Stomach (tissue), 9 donors: ENCODE measurements around the gene PPP1R9A. TPM values are rescaled to one million over a fixed set of nuclear protein-coding genes. Genes with fewer than 3 reads are reported as not detected.

Experiments
- DNase-seq, 2 donors: peaks; one replicate each; pipeline versions ENCODE4 v3.0.0 to v3.0.0-alpha.2; 2013 to 2019
- H3K27ac ChIP-seq, 5 donors: fragments of 200-600 bp in 4 of 5; sonication (generic) in 4 of 5; one replicate each; pipeline ENCODE4 v1.5.1; 2013 to 2019; ENCODE audit warnings: mild to moderate bottlenecking in 1 of 5, moderate library complexity in 1 of 5
- H3K27me3 ChIP-seq, 3 donors: fragments of 200-600 bp; sonication (generic); one replicate each; pipeline ENCODE4 v1.5.1; 2017 to 2019; ENCODE audit warnings: mixed run types in 1 of 3
- H3K36me3 ChIP-seq, 4 donors: fragments of 200-600 bp; sonication (generic); 1 replicate in 3 of 4; 2 replicates in 1 of 4; pipeline ENCODE4 v1.5.1; 2016 to 2019
- H3K4me1 ChIP-seq, 4 donors: fragments of 200-600 bp; sonication (generic); one replicate each; pipeline ENCODE4 v1.5.1; 2016 to 2019
- H3K4me3 ChIP-seq, 4 donors: fragments of 200-600 bp; sonication (generic) in 3 of 4; one replicate each; pipeline ENCODE4 v1.5.1; 2016 to 2019; ENCODE audit warnings: mild to moderate bottlenecking in 1 of 4
- H3K9me3 ChIP-seq, 4 donors: fragments of 200-600 bp; sonication (generic); one replicate each; pipeline ENCODE4 v1.5.1; 2016 to 2019
- EP300 ChIP-seq: sonication (generic); formaldehyde crosslinking; IDR thresholded peaks from one replicate; pipeline ENCODE4 v1.6.1; 2017; ENCODE audit warnings: antibody characterized with exemption
- POLR2A ChIP-seq, 4 donors: fragments of 450-650 bp; IDR thresholded peaks; one replicate each; pipeline ENCODE4 v1.6.1; 2016; ENCODE audit warnings: antibody characterized with exemption in 4 of 4, control low read depth in 2 of 4, mild to moderate bottlenecking in 1 of 4, moderate library complexity in 1 of 4
- POLR2AphosphoS5 ChIP-seq, 3 donors: sonication (generic); formaldehyde crosslinking; IDR thresholded peaks; one replicate each; pipeline ENCODE4 v1.6.1; 2016; ENCODE audit warnings: antibody characterized with exemption in 3 of 3
- WGBS, 5 donors: extraction: QIAGEN DNeasy Blood & Tissue Kit in 3 of 5; methylation state at CpG; one replicate each; pipeline versions ENCODE4 v1.1.5 to v1.1.7; 2013 to 2018; 5-methylcytosine and 5-hydroxymethylcytosine counted together
- intact Hi-C: fragments of 100-400 bp; cut with DNase I; formaldehyde crosslinking; loops from one replicate; pipeline ENCODE4 v1.15.1; 2023; ENCODE audit warnings: low total_unique reads
- polyA plus RNA-seq, 3 donors: library from polyadenylated mRNA; stranded (reverse); fragments of 200-250 nt; gene quantifications; one replicate each; pipeline ENCODE4 v1.2.3, GENCODE V29; 2013
- total RNA-seq, 5 donors: library from RNA; depleted of rRNA; stranded (reverse); fragments of >200 nt; gene quantifications; one replicate each; pipeline versions ENCODE4 v1.1.0 to v1.2.3, GENCODE V29; 2014 to 2016
- TF ChIP-seq, protein P1 (sequence below), 7 experiments: fragments of 450-650 bp in 4 of 7; fragments of 200-600 bp in 3 of 7; sonication (generic) in 3 of 7; IDR thresholded peaks; one replicate each; pipeline ENCODE4 v1.5.1; 2016 to 2019; ENCODE audit warnings: antibody characterized with exemption in 7 of 7, control low read depth in 2 of 7, mild to moderate bottlenecking in 1 of 7
- donor health status: healthy with polysubstance abuse.
- donor health status: Bipolar disorder and iron deficiency.
- donor health status: healthy.

Gene PPP1R9A
- total and polyA plus RNA-seq, 8 donors: 1.4 to 37.1 (median 12.5) TPM

DNA sequence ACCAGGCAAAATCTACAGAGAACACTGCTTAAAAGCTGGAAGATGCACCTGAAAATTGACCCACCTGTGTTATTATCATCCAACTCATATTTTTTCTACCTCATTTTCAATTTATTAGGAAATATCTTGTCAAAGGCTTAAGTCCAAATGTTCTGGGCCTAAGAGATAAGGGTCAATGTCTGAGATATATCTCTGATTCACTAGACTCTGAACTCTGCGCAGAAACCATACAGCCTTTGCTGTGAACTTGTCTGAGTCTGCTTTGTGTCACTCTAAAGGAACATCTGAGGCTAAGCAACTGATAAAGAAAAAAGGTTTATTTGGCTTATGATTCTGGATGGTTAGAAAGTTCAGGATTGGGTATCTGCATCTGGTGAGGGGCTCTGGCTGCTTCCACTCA is 413.3 kb downstream of the PPP1R9A start:
- WGBS, 5 donors: 90 to 98% (median 94%) methylated on average over 1 of the region's 1 CpG
- peaks cover 0 to 19% (median 5%) of the 10 kb centered on the region in 3 donors for H3K27me3 ChIP-seq
- no peak overlapping the region for H3K4me3 ChIP-seq
- intact Hi-C loops: no loop called here
- DNase-seq: no peak
- H3K27ac ChIP-seq: no peak overlapping the region
- no peaks in the 10 kb centered on the region for H3K36me3 ChIP-seq
- no peaks in the 10 kb centered on the region for H3K9me3 ChIP-seq
- TF ChIP-seq POLR2A (IDR thresholded peaks at IDR 0.05) (no peak), POLR2AphosphoS5 (IDR thresholded peaks at IDR 0.05) (no peak), EP300 (no peak)
- TF ChIP-seq, protein P1, sequence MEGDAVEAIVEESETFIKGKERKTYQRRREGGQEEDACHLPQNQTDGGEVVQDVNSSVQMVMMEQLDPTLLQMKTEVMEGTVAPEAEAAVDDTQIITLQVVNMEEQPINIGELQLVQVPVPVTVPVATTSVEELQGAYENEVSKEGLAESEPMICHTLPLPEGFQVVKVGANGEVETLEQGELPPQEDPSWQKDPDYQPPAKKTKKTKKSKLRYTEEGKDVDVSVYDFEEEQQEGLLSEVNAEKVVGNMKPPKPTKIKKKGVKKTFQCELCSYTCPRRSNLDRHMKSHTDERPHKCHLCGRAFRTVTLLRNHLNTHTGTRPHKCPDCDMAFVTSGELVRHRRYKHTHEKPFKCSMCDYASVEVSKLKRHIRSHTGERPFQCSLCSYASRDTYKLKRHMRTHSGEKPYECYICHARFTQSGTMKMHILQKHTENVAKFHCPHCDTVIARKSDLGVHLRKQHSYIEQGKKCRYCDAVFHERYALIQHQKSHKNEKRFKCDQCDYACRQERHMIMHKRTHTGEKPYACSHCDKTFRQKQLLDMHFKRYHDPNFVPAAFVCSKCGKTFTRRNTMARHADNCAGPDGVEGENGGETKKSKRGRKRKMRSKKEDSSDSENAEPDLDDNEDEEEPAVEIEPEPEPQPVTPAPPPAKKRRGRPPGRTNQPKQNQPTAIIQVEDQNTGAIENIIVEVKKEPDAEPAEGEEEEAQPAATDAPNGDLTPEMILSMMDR (IDR thresholded peaks at IDR 0.05): no peak
- peaks cover 0 to 4% (median 0%) of the 10 kb centered on the region in 4 donors for H3K4me1 ChIP-seq

DNA sequence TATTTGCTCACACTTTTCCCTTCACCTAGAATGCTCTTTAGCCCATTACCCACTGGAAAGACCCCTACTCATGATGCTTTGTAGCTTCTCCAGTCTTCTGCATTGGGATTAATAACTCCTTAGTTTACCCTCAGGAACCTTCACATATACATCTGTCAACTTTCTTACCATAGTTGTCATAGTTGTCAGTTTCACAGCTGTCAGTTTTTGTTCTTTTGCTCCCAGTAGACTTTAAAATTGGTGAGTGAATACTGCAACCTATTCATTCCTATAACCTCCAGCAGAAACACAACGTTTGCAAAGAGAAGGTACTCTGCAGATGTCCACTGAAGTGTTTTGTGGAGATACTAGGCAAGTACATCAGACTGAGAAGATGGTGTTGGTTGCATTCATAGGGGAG is 414.3 kb downstream of the PPP1R9A start:
- 63 to 83% (median 66%) methylated on average over 1 of the region's 1 CpG for WGBS, 5 donors
- H3K9me3 ChIP-seq: no peaks in the 10 kb centered on the region
- peaks cover 0 to 4% (median 0%) of the 10 kb centered on the region in 4 donors for H3K4me1 ChIP-seq
- H3K4me3 ChIP-seq: no peak overlapping the region
- H3K36me3 ChIP-seq: no peaks in the 10 kb centered on the region
- no peak for DNase-seq
- intact Hi-C loops: no loop called here
- no peak overlapping the region for H3K27ac ChIP-seq
- TF ChIP-seq, protein P1 (IDR thresholded peaks at IDR 0.05): no peak
- TF ChIP-seq POLR2A (IDR thresholded peaks at IDR 0.05) (no peak), EP300 (no peak), POLR2AphosphoS5 (IDR thresholded peaks at IDR 0.05) (no peak)
- H3K27me3 ChIP-seq: peaks cover 0 to 19% (median 5%) of the 10 kb centered on the region in 3 donors

DNA sequence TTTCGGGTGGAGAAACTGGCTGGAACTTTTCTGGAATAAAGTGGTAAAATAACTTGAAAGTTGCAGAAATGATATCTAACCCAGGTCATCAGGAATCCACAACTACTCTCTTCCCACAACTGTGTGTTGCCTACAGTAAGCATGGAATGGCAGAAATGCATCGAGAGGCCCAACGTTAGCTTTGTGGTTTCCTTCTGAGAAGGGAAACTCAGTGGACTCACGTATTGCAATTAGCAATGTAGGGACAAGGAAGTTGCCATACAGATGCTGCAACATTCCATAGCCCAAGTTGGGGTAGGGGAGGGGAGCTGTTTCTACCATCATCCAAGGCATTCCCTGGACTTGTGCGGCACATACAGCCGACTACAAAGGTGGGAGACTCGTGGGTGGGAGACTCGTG is 415.0 kb downstream of the PPP1R9A start:
- 81 to 86% (median 84%) methylated on average over 8 of the region's 8 CpGs for WGBS, 5 donors
- peaks cover 0 to 4% (median 0%) of the 10 kb centered on the region in 4 donors for H3K4me1 ChIP-seq
- no peak overlapping the region for H3K4me3 ChIP-seq
- DNase-seq: no peak
- H3K36me3 ChIP-seq: no peaks in the 10 kb centered on the region
- TF ChIP-seq EP300 (no peak), POLR2AphosphoS5 (IDR thresholded peaks at IDR 0.05) (no peak), POLR2A (IDR thresholded peaks at IDR 0.05) (no peak)
- TF ChIP-seq, protein P1 (IDR thresholded peaks at IDR 0.05): no peak
- H3K9me3 ChIP-seq: no peaks in the 10 kb centered on the region
- H3K27me3 ChIP-seq: peaks cover 0 to 19% (median 5%) of the 10 kb centered on the region in 3 donors
- no peak overlapping the region for H3K27ac ChIP-seq
- intact Hi-C loops: no loop called here

DNA sequence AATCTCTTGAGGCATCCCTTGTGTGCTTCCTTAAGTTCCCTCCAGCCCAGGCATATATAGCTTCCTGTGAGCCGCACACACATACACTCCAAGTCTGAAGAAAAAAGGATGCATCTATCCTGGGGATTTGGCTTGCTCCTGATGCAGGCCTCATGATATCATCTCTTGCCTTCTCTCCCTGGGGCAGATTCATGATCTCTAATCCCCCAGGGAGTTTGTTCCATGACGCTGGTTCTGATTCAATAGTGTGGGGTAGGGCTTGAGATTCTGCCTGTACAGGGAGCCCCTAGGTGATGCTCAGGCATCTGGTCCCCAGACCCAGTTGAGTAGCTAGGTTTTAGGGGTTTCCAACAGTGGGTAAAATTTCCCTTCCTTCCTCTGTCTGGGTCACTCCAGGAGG is 415.5 kb downstream of the PPP1R9A start:
- Histone ChIP-seq H3K4me1 (peaks cover 0 to 4% (median 0%) of the 10 kb centered on the region in 4 donors), H3K4me3 (no peak overlapping the region), H3K27ac (no peak overlapping the region), H3K9me3 (no peaks in the 10 kb centered on the region), H3K36me3 (no peaks in the 10 kb centered on the region), H3K27me3 (peaks cover 0 to 19% (median 5%) of the 10 kb centered on the region in 3 donors)
- WGBS, 5 donors: 68 to 89% (median 72%) methylated on average over 2 of the region's 2 CpGs
- TF ChIP-seq EP300: no peak
- no peak for TF ChIP-seq POLR2A (IDR thresholded peaks at IDR 0.05)
- no peak for TF ChIP-seq POLR2AphosphoS5 (IDR thresholded peaks at IDR 0.05)
- TF ChIP-seq, protein P1 (IDR thresholded peaks at IDR 0.05): no peak
- no peak for DNase-seq
- intact Hi-C loops: no loop called here
